Endothelial cell (in vitro differentiated cells): Measurements from ENCODE around the gene HMGB2. TPM values are rescaled to one million over a fixed set of nuclear protein-coding genes. Genes with fewer than 3 reads are reported as not detected.

ENCODE experiments used
- DNase-seq: peaks from one replicate; pipeline ENCODE4 v3.0.0; 2021; ENCODE audit warnings: low spot score
- H3K27ac Mint-ChIP-seq: one replicate; pipeline ENCODE4 v1.8.0; 2021; ENCODE audit warnings: mixed read lengths, inconsistent platforms; ENCODE audit not compliant: unreplicated experiment
- H3K27me3 Mint-ChIP-seq: one replicate; pipeline ENCODE4 v1.8.0; 2021; ENCODE audit warnings: mild to moderate bottlenecking, moderate library complexity, mixed read lengths, inconsistent platforms; ENCODE audit not compliant: unreplicated experiment
- H3K36me3 Mint-ChIP-seq: one replicate; pipeline ENCODE4 v1.8.0; 2021; ENCODE audit warnings: mild to moderate bottlenecking, low read depth, mixed read lengths, inconsistent platforms; ENCODE audit not compliant: unreplicated experiment
- H3K4me1 Mint-ChIP-seq: one replicate; pipeline ENCODE4 v1.8.0; 2021; ENCODE audit warnings: mild to moderate bottlenecking, mixed read lengths, inconsistent platforms; ENCODE audit not compliant: unreplicated experiment
- H3K4me3 Mint-ChIP-seq: one replicate; pipeline ENCODE4 v1.8.0; 2021; ENCODE audit warnings: mild to moderate bottlenecking, mixed read lengths, inconsistent platforms; ENCODE audit not compliant: unreplicated experiment
- H3K9me3 Mint-ChIP-seq: one replicate; pipeline ENCODE4 v1.8.0; 2021; ENCODE audit warnings: mixed read lengths, inconsistent platforms; ENCODE audit not compliant: unreplicated experiment
- CTCF ChIP-seq: fragments of 200-600 bp; sonication (generic); IDR thresholded peaks from one replicate; pipeline ENCODE4 v1.5.0; 2021; ENCODE audit warnings: antibody characterized with exemption; ENCODE audit not compliant: unreplicated experiment
- total RNA-seq: library from RNA; stranded (reverse); fragmentation: NEBNext Ultra II Directional; extraction: Animal tissue kit (Norgen Biotek cat#: 25700); gene quantifications from one replicate; pipeline ENCODE4 v1.2.1, GENCODE V29; 2021; ENCODE audit not compliant: unreplicated experiment

HMGB2 gene
- total RNA-seq, 1 donor from 2014 or later: 160 TPM

GRCh38 chr4:173374588-173374987 lies 40.4 kb upstream of the HMGB2 start:
- H3K36me3 Mint-ChIP-seq: no peaks in the 10 kb centered on the region
- peaks cover 10% of the 10 kb centered on the region for H3K4me1 Mint-ChIP-seq
- no peak for DNase-seq
- H3K27ac Mint-ChIP-seq: no peak overlapping the region
- H3K4me3 Mint-ChIP-seq: no peak overlapping the region
- peaks cover 9% of the 10 kb centered on the region for H3K27me3 Mint-ChIP-seq
- no peak for TF ChIP-seq CTCF
- no peaks in the 10 kb centered on the region for H3K9me3 Mint-ChIP-seq

- Mint-ChIP-seq H3K36me3 (no peaks in the 10 kb centered on the region), H3K9me3 (no peaks in the 10 kb centered on the region), H3K27ac (peak overlapping the region; percentile 74), H3K4me3 (peak overlapping the region; percentile 97), H3K4me1 (peaks cover 21% of the 10 kb centered on the region), H3K27me3 (peaks cover 13% of the 10 kb centered on the region)
- DNase-seq: peak; percentile 69
- no peak for TF ChIP-seq CTCF
Measured at GRCh38 chr4:173371292-173372192, 37.4 kb upstream of the HMGB2 start.

GRCh38 chr4:173370477-173371291 lies 36.5 kb upstream of the HMGB2 start, which contains the start of gene SAP30:
SAP30 (plus strand) TSS chr4:173370954; CDS start chr4:173371183, 229 bp downstream.
- no peaks in the 10 kb centered on the region for H3K36me3 Mint-ChIP-seq
- no peaks in the 10 kb centered on the region for H3K9me3 Mint-ChIP-seq
- peaks cover 25% of the 10 kb centered on the region for H3K4me1 Mint-ChIP-seq
- DNase-seq: peak; percentile 95
- no peak for TF ChIP-seq CTCF
- peak within 1 kb of the TSS; percentile 96 for H3K27ac Mint-ChIP-seq
- H3K27me3 Mint-ChIP-seq: peaks cover 13% of the 10 kb centered on the region
- H3K4me3 Mint-ChIP-seq: peak within 1 kb of the TSS; percentile 97

- peak overlapping the region; percentile 96 for H3K27ac Mint-ChIP-seq
- peaks cover 15% of the 10 kb centered on the region for H3K27me3 Mint-ChIP-seq
- peak overlapping the region; percentile 97 for H3K4me3 Mint-ChIP-seq
- peak; percentile 40 for DNase-seq
- no peak for TF ChIP-seq CTCF
- peaks cover 31% of the 10 kb centered on the region for H3K4me1 Mint-ChIP-seq
- H3K9me3 Mint-ChIP-seq: no peaks in the 10 kb centered on the region
- H3K36me3 Mint-ChIP-seq: no peaks in the 10 kb centered on the region
Measured at GRCh38 chr4:173370130-173370476, 35.9 kb upstream of the HMGB2 start.
